ENCODE data around the gene NAT14. TPM values are rescaled to one million over a fixed set of nuclear protein-coding genes. Genes with fewer than 3 reads are reported as not detected.

Gene NAT14
- total RNA-seq, 1 experiment from 2014 or later = 45.2 TPM

DNA sequence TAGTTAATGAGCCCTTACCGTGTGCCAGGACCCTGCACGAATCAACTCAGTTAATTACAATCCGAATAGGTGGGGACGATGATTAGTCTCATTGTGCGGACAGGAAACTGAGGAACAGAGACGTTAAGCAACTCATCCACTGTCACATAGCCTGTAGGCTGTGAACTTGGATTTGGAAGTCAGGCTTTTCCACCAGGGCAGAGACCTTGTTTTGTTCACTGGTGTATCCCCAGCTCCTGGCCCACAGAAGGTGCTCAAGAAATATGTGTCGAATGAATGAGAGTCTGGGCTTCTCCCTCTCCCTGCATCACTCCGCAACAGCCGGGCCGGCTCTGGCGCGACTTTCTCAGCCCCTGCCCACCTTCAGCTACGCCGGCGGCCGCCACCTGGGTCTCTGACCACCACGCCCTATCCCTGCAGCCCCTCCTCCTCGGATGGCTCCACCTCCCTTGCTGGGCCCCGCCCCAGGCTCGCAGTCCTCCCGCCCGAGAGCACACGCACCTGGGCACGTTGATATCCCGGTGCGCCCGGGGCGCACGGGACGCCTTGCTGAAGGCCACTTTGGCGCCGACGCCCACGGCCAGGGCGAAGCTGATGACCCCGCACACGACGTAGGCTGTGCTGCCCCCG lies 43.2 kb upstream of the NAT14 start:
- intact Hi-C loops (cut with micrococcal nuclease; ENCODE audit: unreplicated experiment) = no loop called here
- ChIA-PET CTCF (interaction anchor here (0.6 to 1.2 kb wide), 2 partner anchors 20 to 58 kb away, joined by 4 read pairs; partner anchors contain the start of genes ISOC2 and TMEM238), POLR2A (interaction anchor here (0.7 kb wide), 1 partner anchor 157 kb away, joined by 4 read pairs; the partner anchor contains the start of gene FIZ1)
- Mint-ChIP-seq H3K36me3 (ENCODE audit: insufficient read depth, unreplicated experiment) (peaks cover 7% of the 10 kb centered on the region), H3K27me3 (ENCODE audit: insufficient read depth, unreplicated experiment) (peaks cover 44% of the 10 kb centered on the region), H3K4me3 (ENCODE audit: unreplicated experiment) (peak overlapping the region; percentile 6), H3K27ac (ENCODE audit: unreplicated experiment) (no peak overlapping the region), H3K9me3 (ENCODE audit: unreplicated experiment) (no peaks in the 10 kb centered on the region), H3K4me1 (ENCODE audit: low read depth, unreplicated experiment) (no peaks in the 10 kb centered on the region)
- TF ChIP-seq, protein P1, sequence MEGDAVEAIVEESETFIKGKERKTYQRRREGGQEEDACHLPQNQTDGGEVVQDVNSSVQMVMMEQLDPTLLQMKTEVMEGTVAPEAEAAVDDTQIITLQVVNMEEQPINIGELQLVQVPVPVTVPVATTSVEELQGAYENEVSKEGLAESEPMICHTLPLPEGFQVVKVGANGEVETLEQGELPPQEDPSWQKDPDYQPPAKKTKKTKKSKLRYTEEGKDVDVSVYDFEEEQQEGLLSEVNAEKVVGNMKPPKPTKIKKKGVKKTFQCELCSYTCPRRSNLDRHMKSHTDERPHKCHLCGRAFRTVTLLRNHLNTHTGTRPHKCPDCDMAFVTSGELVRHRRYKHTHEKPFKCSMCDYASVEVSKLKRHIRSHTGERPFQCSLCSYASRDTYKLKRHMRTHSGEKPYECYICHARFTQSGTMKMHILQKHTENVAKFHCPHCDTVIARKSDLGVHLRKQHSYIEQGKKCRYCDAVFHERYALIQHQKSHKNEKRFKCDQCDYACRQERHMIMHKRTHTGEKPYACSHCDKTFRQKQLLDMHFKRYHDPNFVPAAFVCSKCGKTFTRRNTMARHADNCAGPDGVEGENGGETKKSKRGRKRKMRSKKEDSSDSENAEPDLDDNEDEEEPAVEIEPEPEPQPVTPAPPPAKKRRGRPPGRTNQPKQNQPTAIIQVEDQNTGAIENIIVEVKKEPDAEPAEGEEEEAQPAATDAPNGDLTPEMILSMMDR (IDR thresholded peaks at IDR 0.05; ENCODE audit: insufficient read depth in 1 of 2, low read depth in 1 of 2, low read length in 1 of 2, severe bottlenecking in 1 of 2, unreplicated experiment in 1 of 2) = no peak
- Histone ChIP-seq H3K4me1 (peaks cover 11% of the 10 kb centered on the region; the same call in 1 of the 2 replicates), H3K36me3 (ENCODE audit: control insufficient read depth, insufficient read depth, low read length) (no peaks in the 10 kb centered on the region), H3K4me3 (ENCODE audit: low read depth, low read length) (no peak overlapping the region), H3K27me3 (replicated peaks; ENCODE audit: control insufficient read depth, insufficient read depth, low read length) (peaks cover 10% of the 10 kb centered on the region), H3K9me3 (0 out of 2 replicates have a peak, but pooled peaks cover 3% of the 10 kb centered on the region)
- no TSS peak for BruUV-seq (replicated peaks)
- DNase-seq = no peak

DNA sequence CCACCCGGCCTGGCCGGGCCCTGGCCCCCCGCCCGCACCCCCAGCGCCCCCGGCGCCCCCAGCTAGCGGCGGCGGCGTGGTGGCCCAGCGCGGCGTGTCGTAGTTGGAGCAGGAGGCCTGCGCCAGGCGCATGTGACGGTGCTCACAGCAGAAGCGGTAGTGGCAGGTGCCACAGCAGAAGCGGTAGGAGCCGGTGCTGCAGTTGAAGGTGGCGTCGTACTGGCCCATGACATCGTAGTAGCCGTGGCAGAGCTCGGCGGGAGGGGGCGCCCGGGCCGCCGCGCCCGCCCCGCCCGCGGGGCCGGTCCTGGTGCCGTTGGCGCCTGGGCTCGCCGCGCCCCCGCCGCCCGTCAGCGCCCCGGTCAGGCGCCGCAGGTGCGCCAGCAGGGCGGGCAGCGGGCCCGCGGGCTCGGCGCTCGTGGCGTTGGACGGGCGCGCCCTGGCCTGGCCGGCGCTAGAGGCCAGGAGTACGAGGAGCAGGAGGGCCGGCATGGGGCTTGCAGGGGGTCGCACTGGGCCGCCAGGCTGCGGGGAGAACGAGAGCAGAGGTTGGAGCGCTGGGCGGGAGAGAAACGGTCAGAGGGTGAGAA lies 42.5 kb upstream of the NAT14 start:
- 0 out of 2 replicates have a peak, but pooled peaks cover 3% of the 10 kb centered on the region for H3K9me3 ChIP-seq
- H3K9me3 Mint-ChIP-seq (ENCODE audit: unreplicated experiment) = no peaks in the 10 kb centered on the region
- no peak overlapping the region for H3K4me3 ChIP-seq (ENCODE audit: low read depth, low read length)
- ChIA-PET CTCF (interaction anchor here (1.2 kb wide), 1 partner anchor 19 kb away, joined by 4 read pairs; the partner anchor contains the start of gene ISOC2), POLR2A (interaction anchor here (0.5 kb wide), 1 partner anchor 61 kb away, joined by 3 read pairs; no protein-coding TSS in a partner anchor)
- peaks cover 11% of the 10 kb centered on the region; the same call in 1 of the 2 replicates for H3K4me1 ChIP-seq
- peaks cover 42% of the 10 kb centered on the region for H3K27me3 Mint-ChIP-seq (ENCODE audit: insufficient read depth, unreplicated experiment)
- H3K27me3 ChIP-seq (replicated peaks; ENCODE audit: control insufficient read depth, insufficient read depth, low read length) = peaks cover 10% of the 10 kb centered on the region
- H3K4me1 Mint-ChIP-seq (ENCODE audit: low read depth, unreplicated experiment) = no peaks in the 10 kb centered on the region
- peak overlapping the region; percentile 6 for H3K4me3 Mint-ChIP-seq (ENCODE audit: unreplicated experiment)
- no peaks in the 10 kb centered on the region for H3K36me3 ChIP-seq (ENCODE audit: control insufficient read depth, insufficient read depth, low read length)
- peaks cover 7% of the 10 kb centered on the region for H3K36me3 Mint-ChIP-seq (ENCODE audit: insufficient read depth, unreplicated experiment)
- H3K27ac Mint-ChIP-seq (ENCODE audit: unreplicated experiment) = no peak overlapping the region
- intact Hi-C loops (cut with micrococcal nuclease; ENCODE audit: unreplicated experiment) = no loop called here
- BruUV-seq (replicated peaks) = no TSS peak
- TF ChIP-seq, protein P1 (IDR thresholded peaks at IDR 0.05; ENCODE audit: insufficient read depth in 1 of 2, low read depth in 1 of 2, low read length in 1 of 2, severe bottlenecking in 1 of 2, unreplicated experiment in 1 of 2) = no peak
- no peak for DNase-seq

DNA sequence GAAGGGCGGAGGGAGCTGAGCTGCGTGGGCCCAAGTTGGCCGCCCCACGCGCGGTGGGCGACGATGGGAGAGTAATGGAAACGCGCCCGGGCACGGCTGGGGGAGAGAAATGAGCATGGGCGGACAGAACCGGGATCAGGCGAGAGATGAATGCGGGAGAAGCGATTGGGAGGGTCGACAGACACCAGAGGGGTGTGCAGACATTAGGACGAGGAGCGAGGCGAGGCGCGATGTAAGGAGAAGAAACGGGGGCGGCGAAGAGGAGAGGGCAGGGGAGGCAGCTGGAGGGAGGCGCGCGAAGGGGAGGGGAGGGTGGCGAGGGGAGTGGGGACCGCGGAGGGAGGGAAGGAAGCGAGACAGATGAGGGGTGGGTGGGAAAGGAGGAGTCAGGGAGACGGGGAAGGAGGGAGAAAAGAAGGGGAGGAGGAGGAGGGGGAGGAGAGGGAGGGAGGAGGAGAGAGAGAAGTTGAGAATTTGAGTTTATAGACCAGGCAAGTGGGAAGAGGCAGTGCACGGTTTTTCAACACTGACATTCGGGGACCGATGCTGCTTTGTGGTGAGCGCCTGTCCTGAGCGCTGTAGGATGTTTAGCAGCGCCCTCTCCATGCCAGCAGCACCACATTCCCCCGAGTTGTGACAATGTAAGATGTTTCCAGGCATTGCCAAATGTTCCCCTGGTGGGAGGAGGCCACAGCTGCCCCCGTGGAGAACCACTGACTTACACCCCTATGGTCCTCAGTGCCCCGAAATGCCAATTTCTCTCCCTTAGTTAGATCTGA lies 41.8 kb upstream of the NAT14 start, which contains the start of gene SHISA7:
TSS of gene SHISA7 (minus strand) at position 256 of the 779 bp plus-strand sequence. CDS start 437 bp downstream, outside the sequence.
- no peaks in the 10 kb centered on the region for H3K36me3 ChIP-seq (ENCODE audit: control insufficient read depth, insufficient read depth, low read length)
- intact Hi-C loops (cut with micrococcal nuclease; ENCODE audit: unreplicated experiment) = no loop called here
- H3K4me3 ChIP-seq (ENCODE audit: low read depth, low read length) = no peak within 1 kb of the TSS
- peaks cover 10% of the 10 kb centered on the region for H3K27me3 ChIP-seq (replicated peaks; ENCODE audit: control insufficient read depth, insufficient read depth, low read length)
- 0 out of 2 replicates have a peak, but pooled peaks cover 3% of the 10 kb centered on the region for H3K9me3 ChIP-seq
- BruUV-seq (replicated peaks) = no TSS peak
- TF ChIP-seq, protein P1 (IDR thresholded peaks at IDR 0.05; ENCODE audit: insufficient read depth in 1 of 2, low read depth in 1 of 2, low read length in 1 of 2, severe bottlenecking in 1 of 2, unreplicated experiment in 1 of 2) = no peak
- Mint-ChIP-seq H3K36me3 (ENCODE audit: insufficient read depth, unreplicated experiment) (peaks cover 7% of the 10 kb centered on the region), H3K9me3 (ENCODE audit: unreplicated experiment) (no peaks in the 10 kb centered on the region), H3K27me3 (ENCODE audit: insufficient read depth, unreplicated experiment) (peaks cover 41% of the 10 kb centered on the region), H3K27ac (ENCODE audit: unreplicated experiment) (no peak within 1 kb of the TSS), H3K4me1 (ENCODE audit: low read depth, unreplicated experiment) (no peaks in the 10 kb centered on the region), H3K4me3 (ENCODE audit: unreplicated experiment) (peak within 1 kb of the TSS; percentile 6)
- ChIA-PET CTCF (no interaction called here), POLR2A (interaction anchor here (0.5 kb wide), 1 partner anchor 61 kb away, joined by 3 read pairs; no protein-coding TSS in a partner anchor)
- H3K4me1 ChIP-seq = peaks cover 11% of the 10 kb centered on the region; the same call in 1 of the 2 replicates
- DNase-seq = no peak

All from Caco-2 (cell line).